HG02642 (cell line): Measurements from ENCODE around the gene C19orf44.
A peak's percentile ranks its signal among the peaks of the same experiment; 100 is the strongest.
"Not testable (repeated sequence)": the region's sequence is repeated elsewhere in the genome, so short reads cannot be mapped to it uniquely, and the experiment has no call there.

Source experiments
- ATAC-seq: cut with Tn5 transposase; IDR thresholded peaks from one replicate; pipeline ENCODE4 v1.9.1; 2021; ENCODE audit warnings: mild to moderate bottlenecking; ENCODE audit not compliant: unreplicated experiment, poor library complexity

Gene C19orf44

DNA sequence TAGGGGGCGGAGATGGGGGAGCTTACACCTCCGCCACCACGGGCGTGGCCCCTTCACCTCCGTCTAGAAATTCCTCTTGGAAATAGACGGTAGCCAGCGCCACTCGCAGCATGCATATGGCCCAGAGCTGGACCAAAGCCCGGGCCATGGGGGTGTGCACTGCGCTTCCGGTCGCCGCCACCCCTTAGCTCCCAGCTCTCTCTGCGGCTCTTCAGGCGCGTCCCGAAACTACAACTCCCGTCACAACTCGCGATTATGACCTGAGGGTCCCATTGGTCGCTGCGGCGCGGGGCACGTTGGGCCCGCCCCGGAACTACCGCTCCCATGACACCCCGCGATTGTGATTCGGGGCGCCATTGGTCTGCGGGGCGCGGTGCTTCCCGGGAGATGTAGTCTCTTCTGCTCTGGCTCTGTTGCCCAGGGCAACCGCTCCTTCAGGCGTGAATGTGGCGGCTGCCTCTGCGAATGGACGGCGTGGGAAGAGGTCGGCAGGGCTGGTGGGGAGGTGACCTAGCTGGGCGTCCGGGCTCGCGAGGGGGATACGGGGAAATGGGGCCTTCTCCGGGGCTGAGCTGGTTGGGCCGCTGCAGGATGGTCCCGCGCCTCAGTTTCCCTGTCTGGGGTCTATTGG lies at the start of gene C19orf44, which contains the start of gene CALR3:
C19orf44 (plus strand) TSS at position 413 of the 631 bp plus-strand sequence. CDS start 4,399 bp downstream, outside the sequence.
CALR3 (minus strand) TSS at position 186 of the 631 bp plus-strand sequence; CDS start at position 148, 38 bp downstream.
- ATAC-seq = peak; percentile 97

DNA sequence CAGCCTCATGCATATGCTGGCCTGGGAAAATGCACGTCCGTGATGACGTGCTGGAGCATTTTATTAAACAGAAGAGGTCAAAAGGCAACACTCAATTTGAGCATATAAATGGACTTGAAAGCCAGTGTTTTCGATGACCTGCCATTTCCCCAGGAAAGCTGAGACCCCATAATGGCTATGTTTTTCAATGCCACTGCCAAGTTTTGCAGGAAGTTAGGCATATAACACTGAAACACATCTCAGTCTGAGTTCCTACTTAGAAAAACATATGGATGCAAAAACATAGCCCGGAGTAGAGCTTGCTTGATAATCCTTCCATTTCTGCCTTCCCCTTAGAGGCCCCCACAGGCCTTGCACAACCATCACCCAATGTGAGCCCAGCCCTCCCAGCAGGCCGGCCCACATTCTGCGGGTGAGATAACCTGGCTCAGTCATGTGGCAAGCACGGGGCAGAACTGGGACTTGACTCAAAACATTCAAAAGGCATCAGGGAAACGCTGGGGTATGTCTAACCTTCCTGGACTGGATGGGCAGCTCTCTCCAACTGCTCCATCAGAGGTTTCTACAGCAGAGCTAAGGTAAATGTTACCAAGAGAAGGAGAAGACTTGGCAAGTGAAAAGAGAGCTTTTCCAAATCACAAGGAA lies 49.3 kb upstream of the C19orf44 start:
- ATAC-seq = peak; percentile 29

- ATAC-seq = not testable (repeated sequence)
Measured at GRCh38 chr19:16448872-16449271, 47.3 kb upstream of the C19orf44 start.

GRCh38 chr19:16449330-16449961 lies 46.7 kb upstream of the C19orf44 start:
- ATAC-seq = peak; percentile 39

- ATAC-seq = no peak
Measured at GRCh38 chr19:16452325-16452724, 43.9 kb upstream of the C19orf44 start.

DNA sequence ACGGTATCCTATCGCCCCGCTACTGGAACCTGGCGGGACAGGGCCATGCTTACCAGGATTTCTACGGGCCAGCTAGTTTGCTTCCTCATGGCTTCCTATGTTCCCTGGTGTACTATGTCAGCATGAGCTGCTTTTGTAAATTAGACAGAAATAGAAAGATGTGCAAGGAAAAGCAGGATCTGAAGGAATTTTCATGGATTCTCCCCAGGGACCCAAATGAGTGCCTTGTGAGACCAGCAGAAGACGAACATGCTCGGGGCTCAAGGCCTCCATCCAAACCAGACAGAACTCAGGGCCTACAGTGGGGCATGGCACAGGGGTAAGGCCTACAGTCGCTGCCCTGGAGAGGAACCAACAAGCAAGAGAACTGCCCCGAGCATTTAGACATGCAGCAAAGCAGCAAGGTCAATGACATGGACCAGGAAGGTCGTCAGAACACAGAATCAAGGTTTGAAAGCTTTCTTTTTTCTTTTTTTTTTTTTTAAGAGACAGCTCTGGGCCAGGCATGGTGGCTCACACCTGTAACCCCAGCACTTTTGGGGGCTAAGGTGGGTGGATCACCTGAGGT lies 41.8 kb upstream of the C19orf44 start:
- no peak for ATAC-seq

GRCh38 chr19:16455489-16455888 lies 40.7 kb upstream of the C19orf44 start:
- no peak for ATAC-seq

DNA sequence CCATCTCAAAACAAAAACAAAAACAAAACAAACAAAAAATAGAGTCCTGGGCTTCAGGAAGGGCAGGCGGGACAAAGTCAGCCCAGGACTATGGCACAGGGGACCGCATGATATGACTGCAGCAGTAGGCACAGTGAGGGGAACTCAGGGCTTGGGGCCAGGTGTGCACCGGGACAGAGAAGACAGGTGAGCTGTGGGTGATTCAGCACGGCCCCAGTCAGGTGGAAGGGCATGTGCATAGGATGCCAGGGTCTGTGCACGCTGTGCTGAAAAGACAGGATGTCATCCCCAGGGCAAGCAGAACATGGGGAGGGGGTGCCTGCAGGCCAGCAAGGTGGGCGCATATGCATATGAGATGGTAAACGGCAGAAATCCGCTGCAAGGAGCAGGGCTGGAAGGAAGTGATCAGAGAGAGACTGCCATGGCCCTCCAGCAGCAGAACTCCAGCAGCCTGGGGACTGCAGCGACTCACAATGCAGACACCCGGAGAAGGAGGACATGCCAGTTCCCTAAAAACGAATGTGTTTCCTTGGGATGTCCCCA lies 39.5 kb upstream of the C19orf44 start:
- ATAC-seq = no peak

- ATAC-seq = no peak
Measured at GRCh38 chr19:16457195-16457953, 38.8 kb upstream of the C19orf44 start.

- ATAC-seq = no peak
Measured at GRCh38 chr19:16457954-16458331, 38.3 kb upstream of the C19orf44 start.

- ATAC-seq = no peak
Measured at GRCh38 chr19:16458391-16459341, 37.5 kb upstream of the C19orf44 start.

DNA sequence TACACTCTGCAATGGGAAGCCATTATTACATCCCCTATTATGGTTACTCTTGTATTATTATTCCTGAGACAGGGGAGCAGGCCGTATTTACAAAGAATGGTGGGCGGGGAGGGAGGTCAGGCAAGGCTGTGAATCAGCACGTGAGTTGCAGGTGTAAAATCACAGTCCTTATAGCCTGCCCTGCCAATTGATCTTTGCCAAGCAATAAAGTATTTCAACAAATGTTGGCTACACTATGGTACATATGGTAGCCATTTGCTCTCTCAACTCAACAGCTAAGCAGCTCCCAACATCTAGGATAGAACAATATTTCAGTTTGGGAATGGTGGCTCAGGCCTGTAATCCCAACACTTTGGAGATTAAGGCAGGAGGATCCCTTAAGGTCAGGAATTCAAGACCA lies 36.5 kb upstream of the C19orf44 start:
- no peak for ATAC-seq

- ATAC-seq = no peak
Measured at GRCh38 chr19:16460454-16460853, 35.7 kb upstream of the C19orf44 start.

- ATAC-seq = no peak
Measured at GRCh38 chr19:16461630-16462051, 34.6 kb upstream of the C19orf44 start.

DNA sequence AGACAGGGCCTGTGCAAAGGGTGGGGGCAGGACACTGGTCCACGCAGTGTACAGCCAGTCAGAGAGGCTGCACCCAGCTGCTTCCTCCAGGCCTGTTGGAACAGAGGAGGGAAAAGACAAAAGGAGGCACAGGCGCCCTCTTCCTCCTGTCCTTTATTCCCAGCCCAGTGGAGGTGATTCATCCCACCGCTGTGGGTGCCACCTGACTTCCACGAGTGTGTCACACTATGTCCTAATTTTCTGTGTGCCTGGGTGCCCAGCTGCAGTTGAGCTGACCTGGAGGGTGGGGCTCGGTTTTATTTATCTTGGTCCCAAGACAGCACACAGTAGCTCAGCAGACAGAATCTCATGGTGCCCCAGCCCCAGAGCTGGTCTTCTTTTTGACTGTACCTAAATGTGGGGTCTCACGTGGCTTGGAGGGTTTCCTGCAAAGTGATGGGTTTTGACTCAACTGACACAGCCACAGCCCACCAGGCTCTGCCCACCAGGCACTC lies 33.4 kb upstream of the C19orf44 start:
- no peak for ATAC-seq

DNA sequence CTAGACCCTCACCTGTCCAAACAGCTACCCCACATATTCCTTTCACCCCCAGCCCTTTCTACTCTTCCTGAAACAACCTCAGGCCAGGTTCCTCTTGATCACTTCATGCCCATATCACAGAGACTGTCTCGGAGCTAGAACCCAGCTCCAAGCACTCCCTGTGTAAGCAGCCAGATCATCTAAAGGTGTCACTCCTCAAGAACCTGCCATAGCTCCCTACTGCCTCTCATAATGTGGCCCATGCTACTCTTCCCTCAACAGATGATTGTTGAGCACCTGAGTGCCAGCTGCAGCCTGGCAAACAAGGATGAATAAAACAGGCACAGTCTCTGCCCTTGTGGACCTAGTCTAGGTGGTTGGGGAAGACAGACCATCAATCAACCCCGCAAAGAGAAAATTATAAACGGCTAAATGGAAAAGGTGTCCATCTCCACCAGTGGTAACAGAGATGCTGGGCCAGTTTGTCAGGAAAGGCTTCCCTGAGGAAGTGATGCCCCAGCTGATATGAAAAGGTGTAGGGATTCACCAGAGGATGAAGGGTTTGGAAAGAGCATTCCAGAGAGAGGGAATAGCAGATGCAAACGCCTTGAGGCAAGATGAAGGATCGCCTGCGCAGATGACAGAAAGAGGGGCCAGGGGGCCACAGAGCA lies 32.7 kb upstream of the C19orf44 start:
- ATAC-seq = no peak

DNA sequence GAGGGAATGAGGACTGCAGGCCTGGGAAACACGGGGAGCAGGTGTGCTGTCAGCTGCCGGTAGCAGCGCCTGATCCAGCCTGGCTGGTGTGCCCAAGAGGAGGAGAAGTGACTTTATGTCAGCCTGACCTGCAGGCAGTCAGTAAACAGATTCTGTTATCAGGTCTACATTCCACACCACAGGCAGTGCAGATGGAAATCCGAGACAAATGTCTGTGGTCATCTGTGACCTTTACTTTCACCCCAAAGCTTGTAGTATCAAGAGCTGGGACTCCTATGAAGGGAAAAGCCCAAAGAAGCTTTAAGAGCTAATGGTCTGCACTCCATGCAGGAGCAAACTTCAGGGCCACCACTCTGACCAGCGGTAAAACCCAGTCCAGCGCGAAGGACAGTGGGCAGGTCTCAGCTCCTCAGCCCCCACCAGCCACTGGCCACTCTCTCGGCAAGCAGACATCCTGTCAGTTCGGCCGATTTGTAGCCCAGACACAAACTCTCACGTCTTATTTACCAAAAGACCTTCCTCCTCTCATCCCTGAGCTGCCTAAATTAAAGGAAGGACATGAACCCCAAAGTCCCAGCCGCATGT lies 32.1 kb upstream of the C19orf44 start:
- ATAC-seq = no peak

DNA sequence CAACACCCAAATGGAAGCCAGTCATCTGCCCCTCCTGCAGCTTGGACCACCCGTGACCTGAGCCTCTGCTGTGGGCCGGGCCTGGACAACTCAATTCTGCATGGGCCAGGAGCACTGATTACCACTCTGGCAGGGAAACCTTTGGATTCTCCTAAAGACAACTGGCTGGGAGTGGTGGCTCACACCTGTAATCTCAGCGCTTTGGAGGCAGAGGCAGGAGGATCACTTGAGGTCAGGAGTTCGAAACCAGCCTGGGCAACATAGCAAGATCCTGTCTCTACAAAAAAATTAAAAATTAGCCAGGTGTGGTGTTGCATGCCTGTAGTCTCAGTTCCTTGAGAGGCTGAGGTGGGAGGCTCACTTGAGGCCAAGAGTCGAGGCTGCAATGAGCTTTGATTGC lies 31.0 kb upstream of the C19orf44 start:
- ATAC-seq = no peak
